Measurements from ENCODE around the gene IL1F10. TPM values are rescaled to one million over a fixed set of nuclear protein-coding genes. Genes with fewer than 3 reads are reported as not detected.

Gene IL1F10
- total RNA-seq, 1 donor from 2014 or later, result not detected

- peak; percentile 51 for ATAC-seq
Measured at GRCh38 chr2:113058998-113059960, 8.5 kb upstream of the IL1F10 start, which contains the start of gene IL36RN. Gene IL36RN, plus strand, starts transcription at chr2:113059198. Its CDS starts 241 bp downstream, at chr2:113059439.

GRCh38 chr2:113060396-113060795, 7.4 kb upstream of the IL1F10 start:
- ATAC-seq, result peak; percentile 30

GRCh38 chr2:113060796-113061195, 7.0 kb upstream of the IL1F10 start:
- ATAC-seq, result no peak

- ATAC-seq, result no peak
Measured at GRCh38 chr2:113061241-113061640, 6.5 kb upstream of the IL1F10 start.

- ATAC-seq, result no peak
Measured at GRCh38 chr2:113061896-113062770, 5.6 kb upstream of the IL1F10 start.

- no peak for ATAC-seq
Measured at GRCh38 chr2:113064281-113064680, 3.5 kb upstream of the IL1F10 start.

- ATAC-seq, result no peak
Measured at GRCh38 chr2:113064898-113065297, 2.9 kb upstream of the IL1F10 start.

GRCh38 chr2:113068249-113068648, 479 bp downstream of the IL1F10 start:
- ATAC-seq, result no peak

GRCh38 chr2:113068706-113069485, 1.1 kb downstream of the IL1F10 start:
- ATAC-seq, result peak; percentile 48

GRCh38 chr2:113069676-113070605, 2.2 kb downstream of the IL1F10 start:
- ATAC-seq, result peak; percentile 7

- ATAC-seq, result peak; percentile 45
Measured at GRCh38 chr2:113070606-113070975, 2.8 kb downstream of the IL1F10 start.

- peak; percentile 33 for ATAC-seq
Measured at GRCh38 chr2:113072584-113072983, 4.8 kb downstream of the IL1F10 start.

GRCh38 chr2:113073325-113073834, 5.6 kb downstream of the IL1F10 start:
- no peak for ATAC-seq

- no peak for ATAC-seq
Measured at GRCh38 chr2:113075030-113075429, 7.3 kb downstream of the IL1F10 start.

GRCh38 chr2:113075600-113075999, 7.8 kb downstream of the IL1F10 start:
- ATAC-seq, result no peak

- ATAC-seq, result no peak
Measured at GRCh38 chr2:113076954-113077669, 9.3 kb downstream of the IL1F10 start.

- peak; percentile 76 for ATAC-seq
Measured at GRCh38 chr2:113077921-113078320, 10.2 kb downstream of the IL1F10 start.

GRCh38 chr2:113078350-113078839, 10.6 kb downstream of the IL1F10 start:
- ATAC-seq, result peak; percentile 76

- ATAC-seq, result peak; percentile 8
Measured at GRCh38 chr2:113079131-113079530, 11.4 kb downstream of the IL1F10 start.

- peak; percentile 40 for ATAC-seq
Measured at GRCh38 chr2:113080134-113080533, 12.4 kb downstream of the IL1F10 start.
